Measurements from ENCODE around the gene TNFRSF1B. TPM values are rescaled to one million over a fixed set of nuclear protein-coding genes. Genes with fewer than 3 reads are reported as not detected.
A peak's percentile ranks its signal among the peaks of the same experiment; 100 is the strongest.

TNFRSF1B gene
- 7.3 and 10.7 TPM in 2 replicates for total RNA-seq (ENCODE audit: low replicate concordance)

DNA sequence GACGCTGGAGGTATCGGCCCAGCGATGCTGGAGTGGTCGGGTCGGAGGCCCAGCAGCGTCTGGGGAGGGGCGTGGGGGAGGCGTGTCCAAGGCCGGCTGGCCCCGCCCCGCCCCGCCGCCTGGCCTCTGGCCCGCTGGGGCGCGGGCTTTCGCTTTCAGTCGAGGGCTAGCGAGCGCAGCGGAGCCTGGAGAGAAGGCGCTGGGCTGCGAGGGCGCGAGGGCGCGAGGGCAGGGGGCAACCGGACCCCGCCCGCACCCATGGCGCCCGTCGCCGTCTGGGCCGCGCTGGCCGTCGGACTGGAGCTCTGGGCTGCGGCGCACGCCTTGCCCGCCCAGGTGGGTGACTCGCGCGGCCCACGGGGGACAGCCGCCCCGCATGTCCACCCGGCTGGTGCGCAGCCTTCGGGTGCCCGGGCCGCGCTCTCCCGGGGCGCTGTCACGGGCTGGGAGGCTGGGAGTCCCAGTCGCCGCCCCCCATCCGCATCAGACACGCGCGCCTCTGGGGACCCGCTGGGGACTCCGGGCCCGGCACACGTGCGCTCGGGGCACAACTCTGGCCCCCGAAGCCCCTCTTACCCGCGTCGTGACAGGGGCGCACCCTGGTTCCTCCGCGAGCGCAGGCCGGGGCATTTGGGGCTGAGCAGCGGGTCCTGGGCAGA lies at the start of gene TNFRSF1B:
TNFRSF1B (plus strand) TSS at position 158 of the 659 bp plus-strand sequence; CDS start at position 259, 101 bp downstream.
- H3K4me3 ChIP-seq (ENCODE audit: low read depth, low read length): peak within 1 kb of the TSS; percentile 69
- TF ChIP-seq, protein P1, sequence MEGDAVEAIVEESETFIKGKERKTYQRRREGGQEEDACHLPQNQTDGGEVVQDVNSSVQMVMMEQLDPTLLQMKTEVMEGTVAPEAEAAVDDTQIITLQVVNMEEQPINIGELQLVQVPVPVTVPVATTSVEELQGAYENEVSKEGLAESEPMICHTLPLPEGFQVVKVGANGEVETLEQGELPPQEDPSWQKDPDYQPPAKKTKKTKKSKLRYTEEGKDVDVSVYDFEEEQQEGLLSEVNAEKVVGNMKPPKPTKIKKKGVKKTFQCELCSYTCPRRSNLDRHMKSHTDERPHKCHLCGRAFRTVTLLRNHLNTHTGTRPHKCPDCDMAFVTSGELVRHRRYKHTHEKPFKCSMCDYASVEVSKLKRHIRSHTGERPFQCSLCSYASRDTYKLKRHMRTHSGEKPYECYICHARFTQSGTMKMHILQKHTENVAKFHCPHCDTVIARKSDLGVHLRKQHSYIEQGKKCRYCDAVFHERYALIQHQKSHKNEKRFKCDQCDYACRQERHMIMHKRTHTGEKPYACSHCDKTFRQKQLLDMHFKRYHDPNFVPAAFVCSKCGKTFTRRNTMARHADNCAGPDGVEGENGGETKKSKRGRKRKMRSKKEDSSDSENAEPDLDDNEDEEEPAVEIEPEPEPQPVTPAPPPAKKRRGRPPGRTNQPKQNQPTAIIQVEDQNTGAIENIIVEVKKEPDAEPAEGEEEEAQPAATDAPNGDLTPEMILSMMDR (IDR thresholded peaks at IDR 0.05; ENCODE audit: insufficient read depth, low read length): no peak
- peak; percentile 35 for DNase-seq (ENCODE audit: low read depth)

DNA sequence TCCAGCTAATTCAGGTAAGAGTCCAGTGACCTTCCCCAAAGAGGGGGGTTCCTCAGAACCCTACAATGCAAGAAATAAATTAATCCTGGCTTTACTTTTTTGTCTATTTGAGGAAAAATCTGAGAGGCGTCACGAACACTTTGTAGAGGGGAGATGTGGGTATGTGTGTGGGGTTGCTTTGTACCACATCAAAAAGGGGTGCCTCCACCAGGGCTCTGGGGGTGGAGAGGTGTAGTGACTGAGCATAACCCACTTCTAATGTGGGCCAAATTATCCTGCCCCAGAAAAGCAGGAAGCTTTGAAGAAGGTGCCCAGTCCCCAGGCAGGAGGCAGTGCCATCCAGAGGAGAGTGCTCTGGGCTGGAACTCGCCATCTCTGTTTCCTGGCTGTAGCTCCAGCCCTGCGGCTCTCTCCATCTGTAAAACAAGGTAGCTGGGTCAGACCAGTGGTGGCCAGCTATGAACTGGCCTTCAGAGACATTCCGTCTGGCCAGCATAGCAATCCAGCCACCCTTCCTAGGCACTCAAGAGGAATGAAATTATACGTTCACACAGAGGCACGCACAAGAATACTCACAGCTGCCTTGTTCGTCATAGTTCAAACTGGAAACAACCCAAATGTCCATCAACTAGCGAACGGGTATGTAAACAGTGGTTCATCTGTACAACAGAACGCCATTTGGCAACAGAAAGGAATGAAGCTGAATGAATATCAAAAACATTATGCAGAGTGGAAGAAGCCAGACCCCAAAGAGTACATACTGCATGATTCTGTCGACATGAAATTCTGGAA lies 45.4 kb upstream of the TNFRSF1B start:
- no peak overlapping the region for H3K4me3 ChIP-seq (ENCODE audit: low read depth, low read length)
- DNase-seq (ENCODE audit: low read depth): peak; percentile 94
- TF ChIP-seq, protein P1 (IDR thresholded peaks at IDR 0.05; ENCODE audit: insufficient read depth, low read length): no peak

DNA sequence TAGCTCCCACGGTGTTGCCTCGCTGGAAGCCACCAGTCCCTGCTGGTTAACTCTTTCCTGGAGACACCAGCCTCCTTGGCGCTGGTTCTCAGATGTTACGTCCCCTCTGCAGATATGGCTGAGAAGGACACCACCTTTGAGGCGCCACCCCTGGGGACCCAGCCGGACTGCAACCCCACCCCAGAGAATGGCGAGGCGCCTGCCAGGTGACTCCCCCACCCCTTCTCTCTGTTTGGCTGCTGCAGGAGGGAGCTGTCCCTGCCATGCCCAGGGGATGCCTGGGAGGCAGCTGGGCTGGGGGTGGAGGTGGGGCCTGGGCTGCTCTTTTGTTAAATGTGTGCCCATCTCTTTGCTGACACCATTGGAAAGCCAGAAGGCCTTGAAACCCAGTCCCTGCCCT lies 43.6 kb upstream of the TNFRSF1B start:
- DNase-seq (ENCODE audit: low read depth): no peak
- TF ChIP-seq, protein P1 (IDR thresholded peaks at IDR 0.05; ENCODE audit: insufficient read depth, low read length): no peak
- H3K4me3 ChIP-seq (ENCODE audit: low read depth, low read length): no peak overlapping the region

DNA sequence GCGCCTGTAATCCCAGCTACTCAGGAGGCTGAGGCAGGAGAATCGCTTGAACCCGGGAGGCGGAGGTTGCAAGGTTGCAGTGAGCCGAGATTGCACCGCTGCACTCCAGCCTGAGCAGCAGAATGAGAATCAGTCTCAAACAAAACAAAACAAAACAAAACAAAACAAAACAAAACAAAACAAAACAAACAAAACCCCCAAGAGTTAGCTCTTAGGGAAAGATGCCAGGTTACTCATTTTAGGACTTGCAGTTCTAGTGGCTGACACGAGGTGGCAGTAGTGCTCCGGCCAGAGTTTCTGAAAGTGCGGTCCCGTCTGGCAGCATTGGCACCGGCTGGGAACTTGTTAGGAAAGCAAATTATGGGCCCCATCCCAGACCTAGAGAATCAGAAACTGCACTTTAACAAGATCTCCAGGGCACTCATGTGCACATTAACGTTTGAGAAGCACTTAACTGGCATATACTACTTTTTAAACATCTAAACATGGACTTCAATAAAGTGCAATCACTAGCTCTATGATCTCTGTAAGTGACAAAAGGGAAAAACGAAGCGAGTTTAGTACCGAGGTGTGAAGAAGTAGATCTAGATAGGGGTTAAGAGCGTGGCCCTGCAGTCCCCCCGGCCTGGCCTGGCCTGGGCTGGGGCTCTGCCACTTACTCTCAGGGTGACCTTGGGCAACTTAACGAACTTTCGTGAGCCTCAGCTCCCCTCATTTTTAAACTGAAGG lies 41.9 kb upstream of the TNFRSF1B start:
- peak; percentile 87 for DNase-seq (ENCODE audit: low read depth)
- no peak overlapping the region for H3K4me3 ChIP-seq (ENCODE audit: low read depth, low read length)
- TF ChIP-seq, protein P1 (IDR thresholded peaks at IDR 0.05; ENCODE audit: insufficient read depth, low read length): peak; percentile 98

DNA sequence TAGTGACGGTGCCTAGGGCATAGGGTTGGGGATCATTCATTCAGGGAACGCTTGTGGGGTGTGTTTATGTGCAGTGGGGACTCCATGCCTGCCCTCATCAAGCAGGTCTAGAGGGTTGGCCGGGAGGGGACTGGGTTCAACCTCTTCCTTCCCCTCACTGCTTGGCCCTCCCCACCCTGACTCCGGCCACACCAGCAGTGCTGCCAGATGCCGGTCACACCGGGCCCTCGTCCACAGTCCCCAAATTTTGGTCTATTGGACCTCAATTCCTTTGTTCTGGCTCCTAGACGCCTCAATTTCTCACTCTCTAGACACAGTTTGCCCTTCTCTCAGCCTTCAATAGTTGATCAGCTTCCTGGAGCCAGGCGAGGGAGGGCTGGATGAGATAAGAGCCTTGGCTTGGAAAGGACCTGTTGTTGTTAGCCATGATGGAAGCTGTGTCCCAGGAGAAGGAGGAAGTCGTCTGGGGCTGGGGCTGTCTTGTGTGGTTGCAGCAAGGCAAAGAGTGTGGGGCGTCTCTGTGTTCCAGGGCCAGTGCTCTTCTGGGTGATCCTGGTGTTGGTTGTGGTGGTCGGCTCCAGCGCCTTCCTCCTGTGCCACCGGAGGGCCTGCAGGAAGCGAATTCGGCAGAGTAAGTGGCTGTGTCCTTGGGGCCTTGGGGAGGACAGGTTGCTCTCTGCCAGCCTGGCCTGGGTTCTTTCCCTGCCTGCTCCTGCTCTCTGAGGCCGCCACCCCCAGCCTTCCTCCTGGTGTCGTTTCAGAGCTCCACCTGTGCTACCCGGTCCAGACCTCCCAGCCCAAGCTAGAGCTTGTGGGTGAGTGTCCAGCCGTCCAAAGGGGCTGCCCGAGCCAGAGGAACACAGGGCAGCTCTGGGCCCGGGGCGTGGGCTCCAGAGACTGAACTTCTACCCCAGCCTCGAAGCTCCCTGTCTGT lies 41.1 kb upstream of the TNFRSF1B start:
- no peak overlapping the region for H3K4me3 ChIP-seq (ENCODE audit: low read depth, low read length)
- DNase-seq (ENCODE audit: low read depth): peak; percentile 29
- TF ChIP-seq, protein P1 (IDR thresholded peaks at IDR 0.05; ENCODE audit: insufficient read depth, low read length): no peak

DNA sequence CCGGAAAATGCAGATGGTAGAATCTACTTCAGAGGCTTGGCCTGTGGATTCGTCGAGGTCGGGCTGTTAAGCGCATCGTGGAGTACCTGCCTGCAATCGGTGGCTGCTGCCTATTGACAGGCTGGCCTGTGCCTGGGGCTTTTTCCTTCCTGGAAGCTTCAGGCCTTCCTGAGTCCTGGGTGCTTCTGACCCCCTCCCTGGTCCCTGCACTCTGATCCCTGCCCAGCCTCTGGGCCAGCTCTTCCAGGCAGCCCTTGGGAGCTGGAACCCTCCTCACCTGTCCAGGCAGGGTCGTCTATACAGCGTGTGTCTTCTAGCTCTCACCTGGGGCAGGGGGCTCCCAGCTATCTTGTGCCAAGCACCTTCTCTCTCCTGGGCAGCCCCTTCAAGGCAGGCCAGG lies 40.0 kb upstream of the TNFRSF1B start:
- H3K4me3 ChIP-seq (ENCODE audit: low read depth, low read length): no peak overlapping the region
- DNase-seq (ENCODE audit: low read depth): no peak
- TF ChIP-seq, protein P1 (IDR thresholded peaks at IDR 0.05; ENCODE audit: insufficient read depth, low read length): no peak

Measured in fibroblast of the aortic adventitia (primary cell).